Stimulated activated CD8-positive, alpha-beta memory T cell treated with anti-CD3 and anti-CD28 coated beads, Interleukin-4, amount 100 ng/mL, for 4 hours (primary cell): ENCODE data around the gene GRB7.
"Not testable (repeated sequence)": the region's sequence is repeated elsewhere in the genome, so short reads cannot be mapped to it uniquely, and the experiment has no call there.

Experiments
- DNase-seq, 2 donors: peaks; one replicate each; pipeline ENCODE4 v3.0.0-alpha.2; 2020; ENCODE audit warnings: low read depth in 2 of 2, low spot score in 1 of 2

Gene GRB7

GRCh38 chr17:39737760-39738567, at the start of gene GRB7:
TSS of gene GRB7 (plus strand) at chr17:39737938. CDS start at chr17:39742302, 4,364 bp downstream.
- DNase-seq = no peak

DNA sequence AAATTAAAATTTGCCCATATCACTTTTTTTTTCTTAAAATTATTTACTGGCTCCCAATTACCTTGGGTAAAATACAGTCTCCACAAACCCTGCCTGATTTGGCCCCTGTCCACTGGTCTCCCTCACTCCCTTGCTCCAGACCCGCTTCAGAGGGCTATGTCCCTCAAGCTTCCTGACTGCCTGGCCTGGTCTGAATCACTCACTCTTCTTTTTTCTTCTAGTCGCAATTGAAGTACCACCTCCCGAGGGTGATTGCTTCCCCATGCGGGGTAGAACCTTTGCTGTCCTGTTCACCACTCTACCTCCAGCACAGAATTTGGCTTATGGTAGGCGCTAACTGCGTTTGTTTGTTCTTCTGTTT, 49.3 kb upstream of the GRB7 start:
- no peak for DNase-seq

DNA sequence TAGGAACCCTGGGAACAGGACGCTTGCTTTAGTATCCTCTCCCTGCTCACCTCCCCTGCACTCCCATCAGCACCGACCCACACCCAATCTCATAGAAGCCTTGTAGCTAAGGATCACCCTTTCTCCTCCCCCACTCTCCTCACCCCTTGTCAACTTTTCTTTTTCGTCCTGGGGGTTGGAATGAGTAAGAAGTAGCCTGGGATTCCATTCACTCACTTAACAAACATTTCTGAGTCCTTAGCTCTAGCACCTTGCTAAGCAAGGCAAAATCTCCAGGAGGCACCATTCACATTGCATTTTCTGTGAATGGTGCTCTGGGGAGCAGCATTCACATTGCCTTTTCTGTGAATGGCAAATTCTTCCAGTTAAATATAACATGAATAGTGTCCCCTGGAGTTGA, 48.8 kb upstream of the GRB7 start:
- DNase-seq = no peak

DNA sequence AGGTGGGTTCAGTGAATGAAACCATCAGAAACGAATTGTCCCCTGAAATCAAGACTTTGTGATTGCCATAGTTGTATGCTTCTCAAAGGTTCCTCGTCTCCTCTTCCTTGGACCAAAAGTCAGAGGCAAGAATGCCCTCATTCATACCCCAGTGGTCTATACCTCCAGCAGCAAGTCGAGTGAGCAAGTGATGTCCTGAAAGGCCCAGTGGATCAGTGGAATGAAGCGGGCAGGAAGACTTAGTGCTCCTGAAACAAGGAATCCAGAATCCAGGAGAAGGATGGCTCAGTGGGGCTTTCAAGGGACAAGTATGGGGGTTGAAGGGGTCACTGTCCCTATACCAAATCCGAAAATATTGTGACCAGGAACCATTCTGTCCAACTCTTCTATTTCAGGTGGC, 43.1 kb upstream of the GRB7 start:
- no peak for DNase-seq

- no peak for DNase-seq
Measured at GRCh38 chr17:39695089-39695474, 42.7 kb upstream of the GRB7 start.

DNA sequence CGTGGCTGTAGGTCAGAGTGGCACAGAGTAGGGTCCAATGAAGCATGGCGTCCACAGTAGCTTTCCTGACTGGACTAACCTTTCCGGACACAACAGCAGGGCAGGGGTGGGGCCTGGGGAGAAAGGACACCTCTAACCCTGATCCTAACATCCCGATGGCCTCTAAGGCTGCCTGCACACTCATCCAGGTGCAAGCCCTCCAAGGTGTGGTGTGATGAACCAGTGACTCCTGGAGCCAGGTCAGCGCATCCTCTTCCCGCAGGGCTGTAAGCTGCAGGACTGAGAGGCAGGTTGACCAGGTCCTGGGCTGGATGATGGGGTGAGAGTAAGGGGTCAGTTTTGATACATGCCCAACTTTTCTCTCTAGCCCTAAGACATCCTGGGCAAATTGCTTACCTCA, 41.0 kb upstream of the GRB7 start:
- DNase-seq = no peak

GRCh38 chr17:39697961-39698360, 39.8 kb upstream of the GRB7 start:
- no peak for DNase-seq

GRCh38 chr17:39699157-39699817, 38.5 kb upstream of the GRB7 start:
- not testable (repeated sequence) for DNase-seq

DNA sequence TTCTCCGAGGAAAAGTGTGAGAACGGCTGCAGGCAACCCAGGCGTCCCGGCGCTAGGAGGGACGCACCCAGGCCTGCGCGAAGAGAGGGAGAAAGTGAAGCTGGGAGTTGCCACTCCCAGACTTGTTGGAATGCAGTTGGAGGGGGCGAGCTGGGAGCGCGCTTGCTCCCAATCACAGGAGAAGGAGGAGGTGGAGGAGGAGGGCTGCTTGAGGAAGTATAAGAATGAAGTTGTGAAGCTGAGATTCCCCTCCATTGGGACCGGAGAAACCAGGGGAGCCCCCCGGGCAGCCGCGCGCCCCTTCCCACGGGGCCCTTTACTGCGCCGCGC, 38.0 kb upstream of the GRB7 start, which contains the start of gene ERBB2:
TSS of gene ERBB2 (plus strand) at position 247 of the 330 bp plus-strand sequence. CDS start 175 bp downstream, outside the sequence.
- no peak for DNase-seq

GRCh38 chr17:39700148-39700987, 37.4 kb upstream of the GRB7 start:
- no peak for DNase-seq

DNA sequence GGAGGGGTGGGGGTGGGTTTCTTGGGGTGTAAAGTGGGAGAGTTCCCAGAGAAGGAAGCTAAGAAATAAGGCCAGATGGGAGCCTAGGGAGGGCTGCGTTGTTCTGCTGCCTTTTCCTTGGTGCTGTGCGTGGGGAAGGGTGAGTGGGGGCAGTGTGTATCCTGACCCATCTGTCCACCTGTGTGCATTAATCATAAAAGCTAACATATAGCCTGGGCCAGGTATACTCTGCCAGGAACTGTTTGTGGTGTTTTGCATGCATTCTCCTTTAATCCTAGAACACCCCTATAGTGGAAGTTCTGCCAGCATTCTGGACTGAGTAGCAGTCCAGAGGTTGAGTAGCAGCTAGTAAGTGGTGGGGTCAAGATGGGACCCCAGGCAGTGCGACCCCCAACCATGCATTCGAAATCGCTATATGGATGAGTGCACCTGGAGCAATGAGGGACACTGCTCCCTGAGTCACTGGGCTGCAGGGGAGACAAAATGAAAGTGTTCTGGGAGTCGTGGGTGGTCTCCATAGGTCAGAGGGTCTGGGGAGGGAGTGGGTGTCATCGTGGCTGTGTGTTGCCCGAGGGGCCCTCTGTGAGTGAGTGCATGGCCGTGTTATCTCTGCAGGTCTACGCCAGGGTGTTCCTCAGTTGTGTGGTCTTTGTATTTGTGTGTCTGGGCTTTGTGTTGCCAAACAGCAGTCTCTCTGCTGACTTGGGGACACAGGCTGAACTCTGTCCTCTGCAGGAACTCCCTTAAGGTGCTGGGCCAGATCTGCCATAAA, 36.5 kb upstream of the GRB7 start:
- DNase-seq = no peak

DNA sequence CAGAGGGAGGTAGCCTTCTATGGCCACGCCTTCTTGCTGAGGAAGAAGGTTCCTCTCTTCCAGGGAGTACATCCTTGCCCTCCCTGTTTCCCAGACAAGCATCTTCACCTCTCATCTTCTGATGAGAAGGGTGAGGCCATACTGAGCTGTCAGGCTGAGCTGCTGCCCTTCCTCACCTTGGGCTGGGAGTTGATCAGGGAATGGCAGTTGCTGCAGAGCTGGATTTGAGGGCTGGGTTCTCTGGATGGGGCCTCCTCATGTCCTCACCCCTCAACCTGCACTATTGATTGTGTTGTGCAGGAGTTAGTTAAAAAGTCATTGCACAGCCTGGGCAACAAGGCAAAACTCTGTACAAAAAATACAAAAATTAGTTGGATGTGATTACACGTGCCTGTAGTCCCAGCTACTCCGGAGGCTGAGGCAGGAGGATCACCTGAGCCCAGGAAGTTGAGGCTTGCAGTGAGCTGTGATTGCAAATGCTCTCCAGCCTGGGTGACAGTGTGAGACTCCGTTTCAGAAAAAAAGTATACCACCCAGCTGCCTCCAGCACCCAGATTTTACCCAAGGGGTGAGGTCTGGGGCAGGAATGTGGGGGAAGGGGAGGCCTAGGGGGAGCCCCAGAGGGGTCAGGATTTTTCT, 35.8 kb upstream of the GRB7 start:
- DNase-seq = no peak

- no peak for DNase-seq
Measured at GRCh38 chr17:39702901-39703893, 34.5 kb upstream of the GRB7 start.

DNA sequence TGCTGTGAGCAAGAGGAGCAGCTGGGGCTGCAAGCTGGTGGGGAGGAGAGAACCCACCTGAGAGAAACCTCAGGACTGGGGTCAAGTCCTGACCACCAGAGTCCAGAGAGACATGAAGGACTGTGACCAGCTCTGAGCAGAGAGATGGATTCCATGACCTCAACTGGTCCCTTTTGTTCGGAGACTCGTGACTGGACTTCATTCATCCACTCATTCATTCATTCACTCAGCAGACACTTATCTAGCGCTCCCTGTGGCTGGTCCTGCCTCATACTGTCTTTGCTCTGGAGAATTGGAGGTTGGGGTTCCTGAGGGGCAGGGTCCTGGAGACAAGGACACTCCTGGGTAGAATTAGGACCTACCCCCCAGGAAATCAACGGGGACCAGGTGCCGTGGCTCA, 33.8 kb upstream of the GRB7 start:
- DNase-seq = no peak

DNA sequence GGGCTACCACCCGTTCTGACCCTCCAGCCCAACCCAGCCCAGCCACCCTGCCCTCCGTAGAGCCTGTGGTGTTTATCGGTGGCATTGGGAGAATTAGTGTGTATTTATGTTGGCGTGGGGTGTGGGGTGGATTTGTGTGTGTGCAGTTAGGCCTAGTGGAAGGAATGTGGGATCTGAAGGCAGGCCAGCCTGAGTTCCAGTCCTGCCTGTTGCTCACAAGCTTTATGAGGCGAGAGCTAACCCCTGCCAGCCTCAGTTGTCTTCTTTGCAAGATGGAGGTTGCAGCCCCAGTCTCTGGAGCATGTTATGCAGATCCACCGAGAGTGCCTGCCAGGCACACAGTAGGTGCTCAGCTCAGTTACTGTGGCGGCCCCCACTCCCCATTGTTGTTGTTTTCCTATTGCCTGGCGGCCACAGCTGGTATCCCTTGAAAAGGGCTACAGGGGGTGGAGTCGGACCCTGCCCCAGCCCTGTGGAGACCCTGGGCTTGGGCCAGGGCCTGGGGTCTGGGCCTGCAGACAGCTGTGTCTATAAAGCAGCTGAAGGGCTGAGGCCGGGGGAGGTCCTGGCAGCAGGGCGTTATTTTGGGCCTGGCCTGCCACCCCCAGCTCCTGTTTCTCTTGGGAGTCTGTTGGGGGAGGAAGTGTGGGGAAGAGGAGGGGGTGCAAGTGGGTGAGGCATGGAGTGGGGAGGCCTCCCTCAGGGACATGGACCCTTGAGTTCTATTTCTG, 32.8 kb upstream of the GRB7 start:
- DNase-seq = no peak

DNA sequence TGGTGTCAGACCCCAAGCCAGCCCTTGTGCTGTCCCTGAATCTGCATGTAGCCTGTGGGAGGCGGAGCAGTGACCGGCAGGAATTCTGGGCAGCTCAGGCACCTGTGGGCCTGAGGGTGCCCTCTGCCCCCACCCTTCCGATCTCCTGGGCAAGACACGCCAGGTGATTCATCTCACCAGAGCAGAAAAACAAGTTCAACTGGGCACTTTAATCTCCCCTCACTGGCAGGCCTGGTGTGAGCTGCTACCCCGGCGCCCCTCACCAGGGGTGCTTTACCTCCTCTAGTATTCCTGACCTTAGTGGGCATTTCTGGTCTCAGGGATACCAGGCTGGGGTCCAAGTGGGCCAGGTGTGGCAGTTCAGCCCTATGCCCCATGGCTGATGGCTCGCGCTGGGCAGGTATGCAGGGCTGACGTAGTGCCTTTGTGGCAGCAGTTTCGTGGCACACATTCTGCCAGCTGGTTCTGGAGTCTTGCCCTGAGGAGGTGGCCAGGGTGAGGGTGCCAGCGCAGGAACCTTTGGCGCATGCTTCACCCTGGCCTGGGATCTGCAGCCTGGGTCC, 31.9 kb upstream of the GRB7 start:
- no peak for DNase-seq

- no peak for DNase-seq
Measured at GRCh38 chr17:39706383-39706782, 31.4 kb upstream of the GRB7 start.

GRCh38 chr17:39706921-39707337, 30.8 kb upstream of the GRB7 start:
- DNase-seq = no peak
